GM23338 (cell line): Measurements from ENCODE around the gene L3MBTL4. TPM values are rescaled to one million over a fixed set of nuclear protein-coding genes. Genes with fewer than 3 reads are reported as not detected.

Experiments
- ATAC-seq: fragments of 200-7000 bp; cut with Tn5 transposase; 3 replicates; pipeline ENCODE4 v1.9.1; 2020
- DNase-seq: peaks from one replicate; pipeline ENCODE4 v3.0.0-alpha.2; 2015; ENCODE audit warnings: low spot score
- H2AFZ ChIP-seq: fragments of 200-600 bp; sonication (generic); 2 replicates; pipeline ENCODE4 v1.8.0; 2016; ENCODE audit warnings: antibody characterized with exemption, mild to moderate bottlenecking, moderate library complexity
- H3F3A ChIP-seq: fragments of 200-600 bp; sonication (generic); replicated peaks from 2 replicates; pipeline ENCODE4 v1.8.0; 2017; ENCODE audit warnings: antibody characterized with exemption, mixed run types, low read depth
- H3K27ac ChIP-seq: fragments of 200-600 bp; sonication (generic); 2 replicates; pipeline ENCODE4 v1.6.1; 2016; ENCODE audit warnings: low read depth
- H3K27me3 ChIP-seq: fragments of 200-600 bp; sonication (generic); 2 replicates; pipeline ENCODE4 v1.8.0; 2016; ENCODE audit warnings: mild to moderate bottlenecking, mixed run types, moderate library complexity; ENCODE audit not compliant: insufficient read depth
- H3K36me3 ChIP-seq: fragments of 200-600 bp; sonication (generic); 2 replicates; pipeline ENCODE4 v1.8.0; 2016; ENCODE audit warnings: mild to moderate bottlenecking; ENCODE audit not compliant: insufficient read depth
- H3K4me1 ChIP-seq: fragments of 200-600 bp; sonication (generic); 2 replicates; pipeline ENCODE4 v1.8.0; 2016; ENCODE audit warnings: mild to moderate bottlenecking, moderate library complexity; ENCODE audit not compliant: insufficient read depth
- H3K4me2 ChIP-seq: fragments of 200-600 bp; sonication (generic); 2 replicates; pipeline ENCODE4 v1.7.1; 2017; ENCODE audit warnings: mixed run types
- H3K4me3 ChIP-seq: fragments of 200-600 bp; sonication (generic); 2 replicates; pipeline ENCODE4 v1.6.1; 2016; ENCODE audit warnings: mixed run types
- H3K79me2 ChIP-seq: fragments of 200-600 bp; sonication (generic); replicated peaks from 2 replicates; pipeline ENCODE4 v1.8.0; 2017; ENCODE audit warnings: mild to moderate bottlenecking; ENCODE audit not compliant: insufficient read depth
- H3K9me2 ChIP-seq: fragments of 200-600 bp; sonication (generic); 2 replicates; pipeline ENCODE4 v1.8.0; 2017; ENCODE audit not compliant: insufficient read depth
- H4K20me1 ChIP-seq: fragments of 200-600 bp; sonication (generic); replicated peaks from 2 replicates; pipeline ENCODE4 v1.8.0; 2017; ENCODE audit warnings: mild to moderate bottlenecking; ENCODE audit not compliant: insufficient read depth
- H3K27ac Mint-ChIP-seq: 2 replicates; pipeline ENCODE4 v1.8.0; 2020; ENCODE audit warnings: inconsistent platforms, mild to moderate bottlenecking, moderate library complexity, mixed read lengths
- H3K27me3 Mint-ChIP-seq: 3 replicates; pipeline ENCODE4 v1.8.0; 2022; ENCODE audit warnings: low read depth, mild to moderate bottlenecking, moderate library complexity, mixed read lengths, inconsistent platforms; ENCODE audit not compliant: insufficient read depth, poor library complexity
- H3K36me3 Mint-ChIP-seq: 3 replicates; pipeline ENCODE4 v1.8.0; 2021; ENCODE audit warnings: low read depth, mild to moderate bottlenecking, inconsistent platforms, moderate library complexity, mixed read lengths
- H3K4me1 Mint-ChIP-seq: 3 replicates; pipeline ENCODE4 v1.8.0; 2020; ENCODE audit warnings: mild to moderate bottlenecking, inconsistent platforms, mixed read lengths
- H3K4me3 Mint-ChIP-seq: 3 replicates; pipeline ENCODE4 v1.8.0; 2021; ENCODE audit warnings: moderate library complexity, mild to moderate bottlenecking, inconsistent platforms, mixed read lengths
- H3K9me3 Mint-ChIP-seq: 3 replicates; pipeline ENCODE4 v1.8.0; 2020; ENCODE audit warnings: moderate library complexity, mild to moderate bottlenecking, inconsistent platforms, mixed read lengths
- CREB1 ChIP-seq: fragments of 250-450 bp; sonication (Bioruptor Pico); IDR thresholded peaks from 2 replicates; pipeline ENCODE4 v1.5.0; 2020; ENCODE audit warnings: low read depth, mild to moderate bottlenecking, moderate library complexity
- EZH2 ChIP-seq: fragments of 200-600 bp; sonication (generic); IDR thresholded peaks from one replicate; pipeline ENCODE4 v1.8.0; 2017; ENCODE audit warnings: antibody characterized with exemption, mild to moderate bottlenecking, low read depth; ENCODE audit not compliant: unreplicated experiment
- EZH2phosphoT487 ChIP-seq: fragments of 200-600 bp; sonication (generic); IDR thresholded peaks from one replicate; pipeline ENCODE4 v1.8.1; 2018; ENCODE audit warnings: antibody characterized with exemption; ENCODE audit not compliant: unreplicated experiment
- JUNB ChIP-seq: IDR thresholded peaks from one replicate; pipeline ENCODE4 v1.6.1; 2016; ENCODE audit warnings: antibody characterized with exemption; ENCODE audit not compliant: unreplicated experiment
- NANOG ChIP-seq: IDR thresholded peaks from 2 replicates; pipeline ENCODE4 v1.6.1; 2016; ENCODE audit warnings: antibody characterized with exemption, borderline replicate concordance
- POLR2AphosphoS5 ChIP-seq: IDR thresholded peaks from 2 replicates; pipeline ENCODE4 v1.6.1; 2016; ENCODE audit warnings: antibody characterized with exemption, low read depth
- STAT1 ChIP-seq: IDR thresholded peaks from one replicate; pipeline ENCODE4 v1.6.1; 2016; ENCODE audit warnings: antibody characterized with exemption; ENCODE audit not compliant: unreplicated experiment
- ZNF114 ChIP-seq: fragments of 250-450 bp; sonication (Bioruptor Pico); IDR thresholded peaks from 2 replicates; pipeline ENCODE4 v1.5.0; 2020; ENCODE audit warnings: mild to moderate bottlenecking, moderate library complexity
- ZNF331 ChIP-seq: fragments of 250-450 bp; sonication (Bioruptor Pico); IDR thresholded peaks from 2 replicates; pipeline ENCODE4 v1.5.0; 2020; ENCODE audit warnings: low read depth, mild to moderate bottlenecking, moderate library complexity
- polyA plus RNA-seq: library from polyadenylated mRNA; unstranded; fragments of >200 nt; fragmentation: Nextera tagmentation; extraction: Ambion mirVana; gene quantifications from 2 replicates; pipeline ENCODE4 v1.2.1, GENCODE V29; 2016
- total RNA-seq: library from RNA; depleted of rRNA; stranded (reverse); fragments of >200 nt; shearing (Covaris generic); gene quantifications from 2 replicates; pipeline ENCODE4 v1.2.3, GENCODE V29; 2014
- TF ChIP-seq, protein P1 (sequence below): IDR thresholded peaks from one replicate; pipeline ENCODE4 v1.6.1; 2018; ENCODE audit warnings: antibody characterized with exemption; ENCODE audit not compliant: unreplicated experiment
- TF ChIP-seq, protein P2 (sequence below), 2 experiments: fragments of 200-600 bp in 1 of 2; sonication (generic) in 1 of 2; conservative IDR thresholded peaks; 2 replicates each; pipeline versions ENCODE4 v1.5.1 to v1.6.1; 2016 to 2017; ENCODE audit warnings: antibody characterized with exemption in 2 of 2, low read depth in 2 of 2, mild to moderate bottlenecking in 2 of 2, moderate library complexity in 1 of 2
- TF ChIP-seq, protein P3 (sequence below): fragments of 250-450 bp; sonication (Bioruptor Pico); IDR thresholded peaks from 2 replicates; pipeline ENCODE4 v1.5.0; 2020; ENCODE audit warnings: mild to moderate bottlenecking, moderate library complexity
- TF ChIP-seq, protein P4 (sequence below): IDR thresholded peaks from 2 replicates; pipeline ENCODE4 v1.6.1; 2016; ENCODE audit warnings: antibody characterized with exemption

L3MBTL4 gene
- total and polyA plus RNA-seq, 2 experiments from 2014 or later, result 0.48 to 2.8 TPM

DNA sequence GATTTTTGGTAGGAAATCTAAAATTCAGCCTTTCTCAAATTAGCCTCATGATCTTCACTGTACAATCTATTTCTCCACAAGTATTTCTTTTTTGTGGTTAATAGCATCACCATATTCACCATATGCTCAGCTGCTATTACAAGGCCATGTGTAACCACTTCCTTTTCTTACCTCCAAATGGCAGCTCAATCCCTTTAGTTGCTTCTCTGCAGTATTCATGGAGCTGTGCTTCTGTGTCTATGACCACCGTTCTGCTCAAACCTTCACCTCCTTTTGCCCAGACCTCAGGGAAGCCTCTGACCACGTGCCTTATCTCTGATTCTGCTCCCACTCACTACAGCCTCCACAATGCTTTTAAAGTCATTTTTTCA, 392.7 kb downstream of the L3MBTL4 start:
- peaks cover 6% of the 10 kb centered on the region; the same call in 1 of the 2 replicates for H3K9me2 ChIP-seq
- no peaks in the 10 kb centered on the region for H3F3A ChIP-seq
- no peaks in the 10 kb centered on the region for H4K20me1 ChIP-seq
- H3K4me3 ChIP-seq, result no peak overlapping the region
- H3K36me3 ChIP-seq, result no peaks in the 10 kb centered on the region
- Mint-ChIP-seq H3K4me1 (peaks cover 22% of the 10 kb centered on the region), H3K9me3 (no peaks in the 10 kb centered on the region), H3K27me3 (no peaks in the 10 kb centered on the region), H3K27ac (no peak overlapping the region), H3K36me3 (no peaks in the 10 kb centered on the region), H3K4me3 (no peak overlapping the region)
- no peak overlapping the region for H3K27ac ChIP-seq
- H2AFZ ChIP-seq, result no peak overlapping the region
- DNase-seq (no peak), ATAC-seq (no peak)
- TF ChIP-seq STAT1 (no peak), ZNF114 (no peak), NANOG (no peak), CREB1 (CRISPR knock-in tag) (no peak), EZH2phosphoT487 (no peak), EZH2 (no peak), POLR2AphosphoS5 (no peak), ZNF331 (CRISPR knock-in tag) (no peak), JUNB (no peak)
- TF ChIP-seq, protein P1, sequence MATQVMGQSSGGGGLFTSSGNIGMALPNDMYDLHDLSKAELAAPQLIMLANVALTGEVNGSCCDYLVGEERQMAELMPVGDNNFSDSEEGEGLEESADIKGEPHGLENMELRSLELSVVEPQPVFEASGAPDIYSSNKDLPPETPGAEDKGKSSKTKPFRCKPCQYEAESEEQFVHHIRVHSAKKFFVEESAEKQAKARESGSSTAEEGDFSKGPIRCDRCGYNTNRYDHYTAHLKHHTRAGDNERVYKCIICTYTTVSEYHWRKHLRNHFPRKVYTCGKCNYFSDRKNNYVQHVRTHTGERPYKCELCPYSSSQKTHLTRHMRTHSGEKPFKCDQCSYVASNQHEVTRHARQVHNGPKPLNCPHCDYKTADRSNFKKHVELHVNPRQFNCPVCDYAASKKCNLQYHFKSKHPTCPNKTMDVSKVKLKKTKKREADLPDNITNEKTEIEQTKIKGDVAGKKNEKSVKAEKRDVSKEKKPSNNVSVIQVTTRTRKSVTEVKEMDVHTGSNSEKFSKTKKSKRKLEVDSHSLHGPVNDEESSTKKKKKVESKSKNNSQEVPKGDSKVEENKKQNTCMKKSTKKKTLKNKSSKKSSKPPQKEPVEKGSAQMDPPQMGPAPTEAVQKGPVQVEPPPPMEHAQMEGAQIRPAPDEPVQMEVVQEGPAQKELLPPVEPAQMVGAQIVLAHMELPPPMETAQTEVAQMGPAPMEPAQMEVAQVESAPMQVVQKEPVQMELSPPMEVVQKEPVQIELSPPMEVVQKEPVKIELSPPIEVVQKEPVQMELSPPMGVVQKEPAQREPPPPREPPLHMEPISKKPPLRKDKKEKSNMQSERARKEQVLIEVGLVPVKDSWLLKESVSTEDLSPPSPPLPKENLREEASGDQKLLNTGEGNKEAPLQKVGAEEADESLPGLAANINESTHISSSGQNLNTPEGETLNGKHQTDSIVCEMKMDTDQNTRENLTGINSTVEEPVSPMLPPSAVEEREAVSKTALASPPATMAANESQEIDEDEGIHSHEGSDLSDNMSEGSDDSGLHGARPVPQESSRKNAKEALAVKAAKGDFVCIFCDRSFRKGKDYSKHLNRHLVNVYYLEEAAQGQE, result no peak
- TF ChIP-seq, protein P2, sequence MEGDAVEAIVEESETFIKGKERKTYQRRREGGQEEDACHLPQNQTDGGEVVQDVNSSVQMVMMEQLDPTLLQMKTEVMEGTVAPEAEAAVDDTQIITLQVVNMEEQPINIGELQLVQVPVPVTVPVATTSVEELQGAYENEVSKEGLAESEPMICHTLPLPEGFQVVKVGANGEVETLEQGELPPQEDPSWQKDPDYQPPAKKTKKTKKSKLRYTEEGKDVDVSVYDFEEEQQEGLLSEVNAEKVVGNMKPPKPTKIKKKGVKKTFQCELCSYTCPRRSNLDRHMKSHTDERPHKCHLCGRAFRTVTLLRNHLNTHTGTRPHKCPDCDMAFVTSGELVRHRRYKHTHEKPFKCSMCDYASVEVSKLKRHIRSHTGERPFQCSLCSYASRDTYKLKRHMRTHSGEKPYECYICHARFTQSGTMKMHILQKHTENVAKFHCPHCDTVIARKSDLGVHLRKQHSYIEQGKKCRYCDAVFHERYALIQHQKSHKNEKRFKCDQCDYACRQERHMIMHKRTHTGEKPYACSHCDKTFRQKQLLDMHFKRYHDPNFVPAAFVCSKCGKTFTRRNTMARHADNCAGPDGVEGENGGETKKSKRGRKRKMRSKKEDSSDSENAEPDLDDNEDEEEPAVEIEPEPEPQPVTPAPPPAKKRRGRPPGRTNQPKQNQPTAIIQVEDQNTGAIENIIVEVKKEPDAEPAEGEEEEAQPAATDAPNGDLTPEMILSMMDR (conservative IDR thresholded peaks at IDR 0.05; ENCODE audit: low read depth in 2 of 2), result no peak
- TF ChIP-seq, protein P3, sequence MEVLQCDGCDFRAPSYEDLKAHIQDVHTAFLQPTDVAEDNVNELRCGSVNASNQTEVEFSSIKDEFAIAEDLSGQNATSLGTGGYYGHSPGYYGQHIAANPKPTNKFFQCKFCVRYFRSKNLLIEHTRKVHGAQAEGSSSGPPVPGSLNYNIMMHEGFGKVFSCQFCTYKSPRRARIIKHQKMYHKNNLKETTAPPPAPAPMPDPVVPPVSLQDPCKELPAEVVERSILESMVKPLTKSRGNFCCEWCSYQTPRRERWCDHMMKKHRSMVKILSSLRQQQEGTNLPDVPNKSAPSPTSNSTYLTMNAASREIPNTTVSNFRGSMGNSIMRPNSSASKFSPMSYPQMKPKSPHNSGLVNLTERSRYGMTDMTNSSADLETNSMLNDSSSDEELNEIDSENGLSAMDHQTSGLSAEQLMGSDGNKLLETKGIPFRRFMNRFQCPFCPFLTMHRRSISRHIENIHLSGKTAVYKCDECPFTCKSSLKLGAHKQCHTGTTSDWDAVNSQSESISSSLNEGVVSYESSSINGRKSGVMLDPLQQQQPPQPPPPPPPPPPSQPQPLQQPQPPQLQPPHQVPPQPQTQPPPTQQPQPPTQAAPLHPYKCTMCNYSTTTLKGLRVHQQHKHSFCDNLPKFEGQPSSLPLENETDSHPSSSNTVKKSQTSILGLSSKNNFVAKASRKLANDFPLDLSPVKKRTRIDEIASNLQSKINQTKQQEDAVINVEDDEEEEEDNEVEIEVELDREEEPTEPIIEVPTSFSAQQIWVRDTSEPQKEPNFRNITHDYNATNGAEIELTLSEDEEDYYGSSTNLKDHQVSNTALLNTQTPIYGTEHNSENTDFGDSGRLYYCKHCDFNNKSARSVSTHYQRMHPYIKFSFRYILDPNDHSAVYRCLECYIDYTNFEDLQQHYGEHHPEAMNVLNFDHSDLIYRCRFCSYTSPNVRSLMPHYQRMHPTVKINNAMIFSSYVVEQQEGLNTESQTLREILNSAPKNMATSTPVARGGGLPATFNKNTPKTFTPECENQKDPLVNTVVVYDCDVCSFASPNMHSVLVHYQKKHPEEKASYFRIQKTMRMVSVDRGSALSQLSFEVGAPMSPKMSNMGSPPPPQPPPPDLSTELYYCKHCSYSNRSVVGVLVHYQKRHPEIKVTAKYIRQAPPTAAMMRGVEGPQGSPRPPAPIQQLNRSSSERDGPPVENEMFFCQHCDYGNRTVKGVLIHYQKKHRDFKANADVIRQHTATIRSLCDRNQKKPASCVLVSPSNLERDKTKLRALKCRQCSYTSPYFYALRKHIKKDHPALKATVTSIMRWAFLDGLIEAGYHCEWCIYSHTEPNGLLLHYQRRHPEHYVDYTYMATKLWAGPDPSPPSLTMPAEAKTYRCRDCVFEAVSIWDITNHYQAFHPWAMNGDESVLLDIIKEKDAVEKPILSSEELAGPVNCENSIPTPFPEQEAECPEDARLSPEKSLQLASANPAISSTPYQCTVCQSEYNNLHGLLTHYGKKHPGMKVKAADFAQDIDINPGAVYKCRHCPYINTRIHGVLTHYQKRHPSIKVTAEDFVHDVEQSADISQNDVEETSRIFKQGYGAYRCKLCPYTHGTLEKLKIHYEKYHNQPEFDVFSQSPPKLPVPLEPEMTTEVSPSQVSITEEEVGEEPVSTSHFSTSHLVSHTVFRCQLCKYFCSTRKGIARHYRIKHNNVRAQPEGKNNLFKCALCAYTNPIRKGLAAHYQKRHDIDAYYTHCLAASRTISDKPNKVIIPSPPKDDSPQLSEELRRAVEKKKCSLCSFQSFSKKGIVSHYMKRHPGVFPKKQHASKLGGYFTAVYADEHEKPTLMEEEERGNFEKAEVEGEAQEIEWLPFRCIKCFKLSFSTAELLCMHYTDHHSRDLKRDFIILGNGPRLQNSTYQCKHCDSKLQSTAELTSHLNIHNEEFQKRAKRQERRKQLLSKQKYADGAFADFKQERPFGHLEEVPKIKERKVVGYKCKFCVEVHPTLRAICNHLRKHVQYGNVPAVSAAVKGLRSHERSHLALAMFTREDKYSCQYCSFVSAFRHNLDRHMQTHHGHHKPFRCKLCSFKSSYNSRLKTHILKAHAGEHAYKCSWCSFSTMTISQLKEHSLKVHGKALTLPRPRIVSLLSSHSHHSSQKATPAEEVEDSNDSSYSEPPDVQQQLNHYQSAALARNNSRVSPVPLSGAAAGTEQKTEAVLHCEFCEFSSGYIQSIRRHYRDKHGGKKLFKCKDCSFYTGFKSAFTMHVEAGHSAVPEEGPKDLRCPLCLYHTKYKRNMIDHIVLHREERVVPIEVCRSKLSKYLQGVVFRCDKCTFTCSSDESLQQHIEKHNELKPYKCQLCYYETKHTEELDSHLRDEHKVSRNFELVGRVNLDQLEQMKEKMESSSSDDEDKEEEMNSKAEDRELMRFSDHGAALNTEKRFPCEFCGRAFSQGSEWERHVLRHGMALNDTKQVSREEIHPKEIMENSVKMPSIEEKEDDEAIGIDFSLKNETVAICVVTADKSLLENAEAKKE (CRISPR knock-in tag), result no peak
- TF ChIP-seq, protein P4, sequence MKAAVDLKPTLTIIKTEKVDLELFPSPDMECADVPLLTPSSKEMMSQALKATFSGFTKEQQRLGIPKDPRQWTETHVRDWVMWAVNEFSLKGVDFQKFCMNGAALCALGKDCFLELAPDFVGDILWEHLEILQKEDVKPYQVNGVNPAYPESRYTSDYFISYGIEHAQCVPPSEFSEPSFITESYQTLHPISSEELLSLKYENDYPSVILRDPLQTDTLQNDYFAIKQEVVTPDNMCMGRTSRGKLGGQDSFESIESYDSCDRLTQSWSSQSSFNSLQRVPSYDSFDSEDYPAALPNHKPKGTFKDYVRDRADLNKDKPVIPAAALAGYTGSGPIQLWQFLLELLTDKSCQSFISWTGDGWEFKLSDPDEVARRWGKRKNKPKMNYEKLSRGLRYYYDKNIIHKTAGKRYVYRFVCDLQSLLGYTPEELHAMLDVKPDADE, result no peak
- no peak overlapping the region for H3K4me2 ChIP-seq
- H3K27me3 ChIP-seq, result no peaks in the 10 kb centered on the region
- no peaks in the 10 kb centered on the region for H3K79me2 ChIP-seq
- peaks cover 14% of the 10 kb centered on the region; the same call in 1 of the 2 replicates for H3K4me1 ChIP-seq
